ENCODE results near the gene SSBP4.

The SSBP4 gene

GRCh38 chr19:18452386-18452785, 33.2 kb downstream of the SSBP4 start:
- H3K4me3 ChIP-seq (ENCODE audit: low read depth, low read length): no peak overlapping the region
- TF ChIP-seq CTCF (IDR thresholded peaks at IDR 0.05; ENCODE audit: borderline replicate concordance, insufficient read depth, low read depth, low read length): no peak

- H3K4me3 ChIP-seq (ENCODE audit: low read depth, low read length): no peak overlapping the region
Measured at GRCh38 chr19:18453269-18454024, 34.2 kb downstream of the SSBP4 start.

GRCh38 chr19:18456279-18456678, 37.1 kb downstream of the SSBP4 start:
- no peak overlapping the region for H3K4me3 ChIP-seq (ENCODE audit: low read depth, low read length)
- no peak for TF ChIP-seq CTCF (IDR thresholded peaks at IDR 0.05; ENCODE audit: borderline replicate concordance, insufficient read depth, low read depth, low read length)

More at GRCh38 chr19:18453269-18454024, 34.2 kb downstream of the SSBP4 start:
- TF ChIP-seq CTCF (IDR thresholded peaks at IDR 0.05; ENCODE audit: borderline replicate concordance, insufficient read depth, low read depth, low read length): no peak

- no peak overlapping the region for H3K4me3 ChIP-seq (ENCODE audit: low read depth, low read length)
- TF ChIP-seq CTCF (IDR thresholded peaks at IDR 0.05; ENCODE audit: borderline replicate concordance, insufficient read depth, low read depth, low read length): no peak
Measured at GRCh38 chr19:18456974-18457373, 37.8 kb downstream of the SSBP4 start.

- no peak for TF ChIP-seq CTCF (IDR thresholded peaks at IDR 0.05; ENCODE audit: borderline replicate concordance, insufficient read depth, low read depth, low read length)
- no peak overlapping the region for H3K4me3 ChIP-seq (ENCODE audit: low read depth, low read length)
Measured at GRCh38 chr19:18457483-18458331, 38.5 kb downstream of the SSBP4 start.

GRCh38 chr19:18460900-18461299, 41.7 kb downstream of the SSBP4 start:
- no peak overlapping the region for H3K4me3 ChIP-seq (ENCODE audit: low read depth, low read length)
- TF ChIP-seq CTCF (IDR thresholded peaks at IDR 0.05; ENCODE audit: borderline replicate concordance, insufficient read depth, low read depth, low read length): no peak
